HG03097 (cell line): Measurements from ENCODE around the gene NOX3.
A peak's percentile ranks its signal among the peaks of the same experiment; 100 is the strongest.
"Not testable (repeated sequence)": the region's sequence is repeated elsewhere in the genome, so short reads cannot be mapped to it uniquely, and the experiment has no call there.

Experiments used
- ATAC-seq: cut with Tn5 transposase; IDR thresholded peaks from one replicate; pipeline ENCODE4 v1.9.1; 2021; ENCODE audit not compliant: unreplicated experiment, low FRiP score

NOX3 gene

DNA sequence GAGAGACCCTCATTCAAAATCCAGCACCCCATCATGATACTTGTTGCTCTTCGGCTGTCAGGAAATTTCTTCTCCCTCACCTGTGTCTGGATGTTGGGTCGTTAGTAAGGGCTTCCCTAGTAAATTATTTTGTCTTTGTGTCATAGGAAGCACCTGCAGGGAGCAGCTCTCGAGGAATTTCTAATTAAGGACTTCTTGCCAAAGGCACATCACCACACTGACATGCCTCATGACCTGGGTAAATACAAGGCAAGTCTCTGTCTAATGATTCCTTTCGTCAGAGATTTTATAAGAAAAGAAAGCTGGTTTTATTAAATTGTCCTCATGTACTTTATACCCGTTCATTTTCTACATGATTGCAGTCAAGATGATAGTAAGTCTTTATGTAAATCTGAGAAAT lies at the start of gene NOX3:
NOX3 (minus strand) TSS at position 74 of the 400 bp plus-strand sequence; CDS start at position 35, 39 bp downstream.
- no peak for ATAC-seq

- ATAC-seq, result no peak
Observed at GRCh38 chr6:155504848-155505607, 49.4 kb upstream of the NOX3 start.

GRCh38 chr6:155502393-155502792 lies 46.8 kb upstream of the NOX3 start:
- no peak for ATAC-seq

DNA sequence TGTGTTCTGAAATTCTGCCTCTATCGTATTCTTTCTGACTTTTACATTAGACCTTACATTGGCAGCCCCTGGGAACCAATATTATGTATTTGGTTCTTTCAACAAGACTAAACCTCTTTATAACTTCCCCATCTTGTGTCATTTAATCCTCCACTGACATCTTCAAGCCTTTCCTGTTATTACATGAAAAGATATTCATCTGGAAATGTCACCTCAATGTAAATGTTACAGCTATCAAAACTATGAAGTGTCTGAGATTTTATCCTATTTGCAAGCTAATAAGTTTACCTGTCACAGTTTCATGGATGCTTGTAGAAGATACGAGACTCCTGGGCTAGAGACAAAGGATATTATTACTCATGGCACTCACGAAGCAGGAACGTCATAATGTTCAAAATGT lies 43.9 kb upstream of the NOX3 start:
- no peak for ATAC-seq

DNA sequence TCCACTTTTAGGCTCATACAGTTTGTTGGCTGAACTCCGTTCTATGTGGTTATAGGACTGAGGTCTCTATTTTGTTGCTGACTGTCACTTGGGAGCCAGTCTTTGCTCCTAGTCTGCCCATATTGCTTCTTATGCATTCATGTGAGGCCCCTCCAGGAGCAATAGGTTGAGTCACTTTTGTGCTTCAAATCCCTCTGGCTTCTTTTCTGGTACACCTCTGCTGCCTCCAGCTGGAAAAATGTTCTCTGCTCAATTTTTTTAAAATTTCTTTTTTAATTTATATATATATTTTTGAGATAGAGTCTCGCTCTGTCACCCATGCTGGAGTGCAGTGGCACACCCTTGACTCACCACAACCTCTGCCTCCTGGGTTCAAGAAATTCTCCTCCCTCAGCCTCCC lies 42.7 kb upstream of the NOX3 start:
- ATAC-seq, result no peak

GRCh38 chr6:155497273-155497672 lies 41.6 kb upstream of the NOX3 start:
- no peak for ATAC-seq

DNA sequence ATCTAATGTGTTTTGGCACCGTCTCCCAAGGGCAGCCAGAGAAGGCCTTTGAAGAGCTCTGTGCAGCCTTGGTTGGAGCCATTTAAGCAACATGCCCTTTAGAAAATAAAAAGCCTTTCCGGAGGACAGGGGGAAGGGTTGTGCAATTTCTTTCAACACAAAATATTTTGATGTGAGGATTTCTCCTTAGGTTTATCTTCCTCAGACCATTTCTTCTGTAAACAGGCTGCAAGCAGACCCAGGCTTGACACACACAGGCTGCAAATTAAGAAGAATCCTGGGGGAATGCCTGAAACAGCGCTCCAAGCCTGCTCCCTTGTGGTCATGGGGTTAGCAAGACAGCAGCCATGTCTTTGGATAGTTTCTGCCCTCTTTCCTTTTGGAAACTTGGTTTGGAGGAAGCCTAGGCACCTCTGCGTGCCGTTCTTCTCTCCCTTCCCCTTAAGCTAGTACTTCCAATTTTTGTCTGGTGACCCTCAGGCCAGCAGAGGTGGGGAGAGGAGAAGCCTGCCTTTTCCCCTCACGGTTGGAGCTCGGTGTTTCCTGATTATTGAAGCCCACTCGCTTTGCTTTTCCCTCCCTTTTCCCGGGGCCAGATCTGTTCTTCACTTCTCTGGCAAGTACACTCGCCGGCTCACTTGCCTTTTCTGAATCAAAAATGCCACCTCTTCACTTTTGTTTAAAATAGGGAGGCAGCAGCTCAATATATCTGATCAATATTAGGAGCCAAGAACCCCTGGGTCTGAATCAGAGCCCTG lies 39.6 kb upstream of the NOX3 start:
- no peak for ATAC-seq

DNA sequence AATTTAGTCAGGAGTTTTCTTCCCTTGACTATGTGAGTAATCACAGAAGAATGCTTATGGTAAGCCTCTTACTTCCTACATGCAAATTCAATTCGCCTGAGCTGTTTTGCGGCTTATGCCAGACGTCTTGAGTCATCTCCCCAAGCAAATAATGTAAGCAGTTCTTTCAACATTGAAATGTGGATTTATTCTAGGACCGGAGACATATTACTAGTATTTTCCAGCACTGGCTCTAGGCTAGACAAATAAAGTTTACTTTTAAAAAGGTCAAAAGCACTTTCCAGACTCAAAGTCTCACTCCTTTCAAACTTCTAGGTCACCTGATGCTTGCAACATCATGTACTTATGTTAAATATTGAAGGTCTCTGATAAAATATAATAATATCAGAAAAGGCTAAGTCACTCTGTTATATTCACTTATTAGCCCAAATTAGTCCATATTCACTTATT lies 38.1 kb upstream of the NOX3 start:
- ATAC-seq, result peak; percentile 56

DNA sequence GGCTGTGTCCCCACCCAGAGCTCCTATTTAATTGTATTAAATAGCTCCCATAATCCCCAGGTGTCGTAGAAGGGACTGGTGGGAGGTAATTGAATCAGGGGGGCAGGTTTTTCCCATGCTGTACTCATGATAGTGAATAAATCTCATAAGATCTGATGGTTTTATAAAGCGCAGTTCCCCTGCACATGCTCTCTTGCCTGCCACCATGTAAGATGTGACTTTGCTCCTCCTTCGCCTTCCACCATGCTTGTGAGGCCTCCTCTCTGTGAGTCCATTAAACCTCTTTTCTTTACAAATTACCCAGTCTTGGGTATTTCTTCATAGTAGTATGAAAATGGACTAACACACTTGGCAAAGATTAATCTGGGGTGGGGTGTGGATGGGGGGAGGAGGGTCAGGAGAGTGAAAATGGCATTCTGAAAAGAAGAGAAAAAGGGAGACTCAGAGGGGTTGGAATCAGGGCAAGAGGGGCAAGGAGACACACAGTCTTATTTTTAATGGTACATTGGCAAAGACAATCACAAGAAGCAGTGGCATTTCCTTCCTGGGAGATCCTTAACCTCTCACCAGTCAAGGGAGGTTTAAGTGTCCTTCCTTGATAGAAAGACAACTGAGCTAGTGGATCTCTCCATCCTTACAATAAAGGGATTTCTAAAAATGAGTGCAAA lies 37.5 kb upstream of the NOX3 start:
- no peak for ATAC-seq

GRCh38 chr6:155492061-155492735 lies 36.6 kb upstream of the NOX3 start:
- no peak for ATAC-seq

DNA sequence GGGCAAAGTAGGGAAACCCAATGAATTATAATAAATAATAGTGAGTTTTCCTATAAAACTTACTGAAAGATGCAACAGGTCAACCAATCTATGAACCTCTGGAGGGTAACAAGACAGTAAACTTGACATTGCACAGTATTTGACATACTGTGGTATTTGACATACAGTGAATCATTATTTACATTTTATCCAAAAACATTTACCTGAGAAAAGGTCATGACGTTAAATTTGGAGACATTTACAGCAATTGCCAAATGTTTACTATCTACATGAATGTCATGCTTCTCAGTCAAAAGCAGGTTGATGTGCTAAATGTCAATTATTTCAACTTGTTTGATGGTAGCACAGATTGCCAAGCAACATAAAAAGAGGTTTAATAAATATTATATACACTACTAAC lies 35.8 kb upstream of the NOX3 start:
- ATAC-seq, result no peak

GRCh38 chr6:155488197-155488596 lies 32.6 kb upstream of the NOX3 start:
- ATAC-seq, result not testable (repeated sequence)

DNA sequence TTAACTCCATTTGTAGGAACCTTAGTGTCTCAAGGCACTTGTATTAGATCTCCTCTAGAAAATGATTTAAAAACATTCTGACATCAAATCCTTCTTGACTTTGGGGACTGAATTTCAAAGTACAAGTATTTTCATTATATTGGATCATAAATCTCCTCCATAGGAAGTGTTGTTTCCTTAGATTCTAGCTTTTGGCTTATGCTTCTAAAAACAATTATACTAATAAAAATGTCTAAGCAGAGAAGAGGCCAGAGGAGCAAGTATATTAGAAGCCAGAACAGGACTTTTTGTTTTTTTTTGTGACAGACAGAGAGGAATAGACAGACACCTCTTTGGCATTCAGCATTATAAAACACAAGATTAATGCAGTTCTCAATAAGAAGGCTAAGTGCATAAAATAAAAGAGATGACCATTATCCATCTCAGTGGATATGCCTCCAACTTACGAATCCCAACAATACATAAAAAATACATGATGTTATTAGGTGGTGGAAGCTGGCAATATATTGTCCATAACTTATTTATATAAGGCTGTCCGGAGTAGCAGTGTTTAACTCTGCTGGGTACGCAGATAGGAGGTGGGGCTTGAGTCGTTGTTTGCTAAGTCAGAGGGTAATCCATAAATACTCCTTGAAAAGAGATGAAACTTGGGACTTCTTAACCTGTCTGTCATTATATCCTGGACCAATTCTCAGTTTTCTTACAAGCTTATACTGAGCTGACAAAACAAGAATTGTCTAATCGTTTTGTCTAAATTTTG lies 31.9 kb upstream of the NOX3 start:
- ATAC-seq, result no peak

DNA sequence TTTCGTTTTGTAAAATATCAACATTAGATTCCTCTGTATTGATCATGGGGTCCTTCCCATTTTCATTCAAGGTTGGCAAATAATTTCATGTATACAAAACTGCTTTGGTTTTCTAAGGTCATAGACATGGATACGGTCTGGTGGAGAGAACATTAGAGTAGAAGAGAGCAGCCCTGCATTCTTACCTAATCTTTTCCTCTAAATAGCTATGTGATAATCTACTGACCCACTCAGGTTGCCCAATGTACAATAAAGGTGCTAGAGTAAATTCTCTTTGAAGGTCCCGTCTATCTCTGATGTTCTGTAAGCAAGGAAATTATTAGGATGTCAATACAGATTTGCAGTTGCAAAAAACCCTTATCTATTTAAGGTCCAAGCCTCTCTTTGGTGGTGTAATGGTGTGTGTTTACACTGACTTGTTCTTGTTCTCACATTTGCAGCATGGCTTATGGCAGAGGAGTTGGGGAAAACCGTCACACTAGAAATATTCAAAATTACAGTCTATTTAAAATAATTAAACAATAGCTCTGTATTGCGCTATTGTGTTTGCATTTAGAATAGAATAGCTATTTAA lies 31.2 kb upstream of the NOX3 start:
- no peak for ATAC-seq

DNA sequence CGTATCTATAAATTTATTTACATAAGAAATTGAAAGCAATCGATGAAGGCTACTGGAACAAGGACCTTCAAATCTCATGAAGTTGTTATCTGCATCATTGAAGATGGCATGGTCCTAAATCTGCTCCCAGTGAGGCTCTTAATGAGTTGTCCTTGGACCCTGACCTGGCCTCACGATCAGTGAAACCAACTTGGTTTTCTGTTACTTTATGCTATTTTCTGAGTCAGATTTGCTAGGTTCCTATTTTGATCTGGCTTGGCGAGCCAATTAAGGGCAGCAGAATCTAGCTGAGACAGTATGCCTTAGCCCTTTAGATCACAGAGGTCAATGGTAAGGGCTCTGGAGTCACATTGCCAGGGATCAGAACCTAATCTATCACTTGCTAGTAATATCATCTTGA lies 30.1 kb upstream of the NOX3 start:
- ATAC-seq, result no peak

DNA sequence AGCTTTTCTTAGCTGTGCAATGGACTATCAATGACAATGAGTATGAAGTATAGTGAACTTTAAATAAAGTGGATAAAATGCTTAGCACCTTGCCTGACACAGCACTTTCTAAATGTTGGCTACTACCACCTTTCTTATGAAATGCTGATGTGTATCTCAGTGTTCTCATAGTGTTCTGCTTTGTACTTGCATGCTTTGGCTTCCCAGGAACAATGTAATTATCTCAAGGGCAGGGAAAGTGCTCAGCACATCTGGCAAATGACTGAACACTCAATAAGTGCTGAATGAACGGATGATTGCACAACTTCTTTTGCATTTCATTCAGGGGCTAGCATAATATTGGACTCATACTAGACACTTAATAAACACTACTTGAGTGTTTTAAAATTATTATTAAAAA lies 28.2 kb upstream of the NOX3 start:
- no peak for ATAC-seq

GRCh38 chr6:155481215-155481614 lies 25.6 kb upstream of the NOX3 start:
- no peak for ATAC-seq

DNA sequence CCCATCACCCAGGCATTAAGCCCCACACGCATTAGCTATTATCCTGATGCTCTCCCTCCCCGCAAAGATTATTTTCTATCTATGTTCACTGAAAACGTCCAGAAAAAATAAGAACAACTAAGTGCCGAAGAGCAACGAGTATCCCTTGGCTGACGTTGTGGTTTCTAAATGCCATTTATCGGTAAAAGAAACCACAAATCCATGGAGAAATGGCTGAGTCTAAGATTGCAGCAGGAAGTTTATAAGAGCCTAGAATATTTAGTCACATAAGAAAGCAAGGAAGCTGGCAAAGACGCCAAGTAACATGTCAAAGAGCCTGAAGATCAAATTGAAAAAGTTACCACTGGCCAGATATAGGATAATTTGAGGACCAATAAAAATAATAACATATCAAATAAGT lies 18.1 kb upstream of the NOX3 start:
- ATAC-seq, result no peak

DNA sequence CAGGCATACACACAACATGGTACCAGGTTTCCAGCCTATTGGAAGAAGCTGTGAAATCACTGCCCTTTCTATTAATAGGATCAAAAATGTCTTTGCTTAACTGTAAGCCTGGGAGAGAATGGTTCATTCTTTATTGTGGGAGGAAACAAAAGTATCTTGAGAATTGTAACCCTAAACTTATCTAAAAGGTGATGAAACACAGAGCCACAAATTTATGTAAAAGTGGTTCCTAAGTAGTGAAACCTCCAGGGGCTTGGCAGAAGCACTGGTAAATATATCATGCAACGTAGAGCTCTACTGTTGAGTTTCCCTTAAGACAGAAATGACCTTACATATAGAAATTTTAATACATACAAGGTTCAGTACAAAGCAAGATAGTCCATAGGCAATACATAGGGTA lies 17.2 kb upstream of the NOX3 start:
- no peak for ATAC-seq
